Measurements from ENCODE around the gene TRIP13. TPM values are rescaled to one million over a fixed set of nuclear protein-coding genes. Genes with fewer than 3 reads are reported as not detected.
"Not testable (repeated sequence)": the region's sequence is repeated elsewhere in the genome, so short reads cannot be mapped to it uniquely, and the experiment has no call there.

TRIP13 gene, protein sequence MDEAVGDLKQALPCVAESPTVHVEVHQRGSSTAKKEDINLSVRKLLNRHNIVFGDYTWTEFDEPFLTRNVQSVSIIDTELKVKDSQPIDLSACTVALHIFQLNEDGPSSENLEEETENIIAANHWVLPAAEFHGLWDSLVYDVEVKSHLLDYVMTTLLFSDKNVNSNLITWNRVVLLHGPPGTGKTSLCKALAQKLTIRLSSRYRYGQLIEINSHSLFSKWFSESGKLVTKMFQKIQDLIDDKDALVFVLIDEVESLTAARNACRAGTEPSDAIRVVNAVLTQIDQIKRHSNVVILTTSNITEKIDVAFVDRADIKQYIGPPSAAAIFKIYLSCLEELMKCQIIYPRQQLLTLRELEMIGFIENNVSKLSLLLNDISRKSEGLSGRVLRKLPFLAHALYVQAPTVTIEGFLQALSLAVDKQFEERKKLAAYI
- 52.7 and 55.3 TPM in 2 replicates for total RNA-seq (2012; rRNA removed)

DNA sequence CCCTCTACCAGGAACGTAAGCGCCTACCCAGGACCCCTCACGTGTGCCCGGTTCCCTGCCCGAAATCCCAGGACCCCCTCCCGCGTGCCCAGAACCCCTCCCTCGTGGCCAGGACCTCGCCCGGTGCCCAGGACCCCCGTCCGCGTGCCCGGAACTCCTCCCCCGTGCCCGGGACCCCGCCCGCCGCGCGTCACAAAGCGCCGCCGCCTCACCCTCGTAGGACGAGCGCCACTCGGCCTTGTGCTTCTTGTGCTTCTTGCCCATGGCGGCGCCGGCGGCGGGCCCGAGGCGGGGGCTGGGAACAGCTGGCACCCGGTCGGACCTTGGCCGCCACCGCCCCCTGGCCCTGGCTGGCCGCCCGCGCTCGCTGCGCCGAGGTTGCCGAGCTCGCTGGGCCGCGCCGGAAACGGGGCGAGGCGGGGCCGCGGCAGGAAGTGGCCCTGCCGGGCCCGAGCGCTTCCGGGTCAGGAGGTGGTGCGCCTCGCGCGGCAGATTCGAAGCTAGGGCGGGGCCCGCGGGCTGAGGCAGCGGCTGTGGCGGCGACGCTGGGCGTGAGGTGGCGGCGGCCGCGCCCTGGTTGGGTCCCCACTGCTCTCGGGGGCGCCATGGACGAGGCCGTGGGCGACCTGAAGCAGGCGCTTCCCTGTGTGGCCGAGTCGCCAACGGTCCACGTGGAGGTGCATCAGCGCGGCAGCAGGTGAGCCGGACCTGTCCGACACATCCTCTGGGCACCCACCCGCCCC, at the start of gene TRIP13, which contains the start of gene BRD9:
Gene TRIP13 (plus strand): TSS at position 491 of the 743 bp plus-strand sequence. CDS start 115 bp downstream, at position 606.
Gene BRD9 (minus strand): TSS at position 408 of the 743 bp plus-strand sequence. CDS start 144 bp downstream, at position 264.
- peak within 1 kb of the TSS; percentile 100 for H3K4me2 ChIP-seq (ENCODE audit: low read length)
- H3K9me3 ChIP-seq (replicated peaks; ENCODE audit: low read length) = no peaks in the 10 kb centered on the region
- no peaks in the 10 kb centered on the region for H3K27me3 ChIP-seq (ENCODE audit: control insufficient read depth, insufficient read depth, low read length)
- peaks cover 14% of the 10 kb centered on the region for H3K4me1 ChIP-seq (ENCODE audit: control insufficient read depth, insufficient read depth, low read length)
- peak within 1 kb of the TSS; percentile 99 for H3K9ac ChIP-seq (ENCODE audit: low read depth, low read length)
- H3K4me3 ChIP-seq (ENCODE audit: low read length) = peak within 1 kb of the TSS; percentile 92
- H3K36me3 ChIP-seq (ENCODE audit: insufficient read depth, low read length) = peaks cover 46% of the 10 kb centered on the region

DNA sequence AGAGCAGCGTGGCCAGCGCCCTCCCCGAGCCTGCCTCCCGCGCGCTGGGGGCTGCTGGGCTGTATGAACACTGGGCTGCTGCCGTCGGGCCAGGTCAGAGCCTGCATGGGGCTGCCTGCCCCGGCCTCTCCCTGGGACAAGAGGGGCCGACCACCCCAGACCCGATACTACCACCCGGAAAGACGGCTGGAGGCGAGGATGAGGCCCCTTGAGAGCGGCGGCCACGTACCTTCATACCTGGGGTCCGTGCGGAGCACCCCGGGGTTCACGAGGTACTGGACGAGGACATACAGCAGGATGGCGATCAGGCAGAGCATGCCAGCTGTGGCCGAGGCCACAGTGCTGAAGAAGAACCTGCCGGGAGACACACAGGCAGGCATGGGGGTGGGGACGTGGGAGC, 49.3 kb upstream of the TRIP13 start:
- H3K4me2 ChIP-seq (ENCODE audit: low read length); H3K9ac ChIP-seq (ENCODE audit: low read depth, low read length); H3K4me3 ChIP-seq (ENCODE audit: low read length); H3K4me1 ChIP-seq (ENCODE audit: control insufficient read depth, insufficient read depth, low read length); H3K27me3 ChIP-seq (ENCODE audit: control insufficient read depth, insufficient read depth, low read length); H3K36me3 ChIP-seq (ENCODE audit: insufficient read depth, low read length); H3K9me3 ChIP-seq (replicated peaks; ENCODE audit: low read length): not testable (repeated sequence)

DNA sequence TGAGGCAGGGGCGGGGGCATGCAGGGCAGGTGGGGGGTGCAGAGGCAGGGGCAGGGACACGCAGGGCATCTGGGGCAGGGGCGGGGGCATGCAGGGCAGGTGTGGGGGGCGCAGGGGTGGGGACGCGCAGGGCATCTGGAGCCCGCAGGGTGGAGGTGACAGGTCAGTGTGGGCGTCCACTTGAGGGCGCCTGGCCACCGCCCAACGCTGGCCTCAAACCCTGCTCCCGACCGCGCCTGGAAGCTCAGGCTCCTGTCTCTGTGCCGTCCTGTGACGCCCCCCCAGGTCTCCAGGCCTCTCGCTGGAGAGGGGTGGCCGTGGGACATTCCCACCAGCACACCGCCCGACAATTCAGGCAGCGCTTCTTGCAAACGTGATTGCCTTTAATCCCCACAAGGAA, 48.8 kb upstream of the TRIP13 start:
- not testable (repeated sequence) for H3K27me3 ChIP-seq (ENCODE audit: control insufficient read depth, insufficient read depth, low read length); H3K4me2 ChIP-seq (ENCODE audit: low read length); H3K36me3 ChIP-seq (ENCODE audit: insufficient read depth, low read length); H3K9me3 ChIP-seq (replicated peaks; ENCODE audit: low read length); H3K4me3 ChIP-seq (ENCODE audit: low read length); H3K4me1 ChIP-seq (ENCODE audit: control insufficient read depth, insufficient read depth, low read length); H3K9ac ChIP-seq (ENCODE audit: low read depth, low read length)

DNA sequence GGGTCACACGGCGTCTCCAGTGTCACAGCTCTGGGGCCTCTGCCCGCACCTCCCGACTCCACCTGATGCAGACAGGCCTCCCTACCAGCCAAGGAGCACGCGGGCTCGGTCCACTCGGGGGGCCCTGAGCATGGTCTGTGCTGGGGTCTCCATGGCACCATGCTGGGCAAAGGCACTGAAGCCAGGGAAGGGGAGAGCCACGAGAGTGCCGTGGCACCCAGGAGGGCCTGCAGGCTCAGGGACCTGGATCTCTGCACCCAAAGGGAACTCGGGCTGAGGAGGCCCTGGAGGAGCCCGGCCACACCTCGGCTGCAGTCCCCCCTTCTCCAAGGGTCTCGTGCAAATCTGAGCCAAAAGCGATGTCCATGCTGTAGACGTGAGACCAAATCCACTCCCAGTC, 48.3 kb upstream of the TRIP13 start:
- not testable (repeated sequence) for H3K4me3 ChIP-seq (ENCODE audit: low read length); H3K27me3 ChIP-seq (ENCODE audit: control insufficient read depth, insufficient read depth, low read length); H3K36me3 ChIP-seq (ENCODE audit: insufficient read depth, low read length); H3K9ac ChIP-seq (ENCODE audit: low read depth, low read length); H3K4me2 ChIP-seq (ENCODE audit: low read length); H3K9me3 ChIP-seq (replicated peaks; ENCODE audit: low read length); H3K4me1 ChIP-seq (ENCODE audit: control insufficient read depth, insufficient read depth, low read length)

DNA sequence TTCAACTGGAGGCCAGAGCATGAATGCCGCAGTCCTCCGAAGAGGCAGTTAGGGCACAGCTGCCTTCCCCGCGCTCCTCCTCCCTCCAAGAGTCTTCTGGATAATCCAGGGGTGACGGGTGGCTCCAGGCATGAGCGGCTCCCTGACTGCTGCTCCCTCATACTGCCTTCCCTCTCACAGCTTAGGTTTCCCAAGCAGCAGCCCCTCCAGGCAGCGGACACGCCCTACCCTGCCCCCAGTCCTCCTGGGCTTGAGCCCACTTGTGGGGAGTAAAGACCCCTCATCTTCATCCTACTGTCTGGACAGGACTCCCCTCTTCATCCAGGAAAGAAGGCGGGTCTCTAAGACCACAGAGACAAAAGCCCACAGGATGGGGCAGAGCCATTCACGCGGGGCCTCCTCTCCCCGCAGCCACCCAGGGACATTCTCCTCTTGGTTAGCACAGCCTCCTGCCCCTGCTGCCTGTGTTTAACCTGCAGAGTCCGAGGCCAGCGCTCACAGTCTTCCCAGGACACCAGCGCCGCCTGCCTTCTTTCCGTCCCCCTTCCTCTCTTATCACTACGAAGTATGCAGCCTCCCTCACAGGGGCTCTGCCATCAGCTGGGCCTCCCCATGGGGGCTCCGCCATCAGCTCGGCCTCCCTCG, 47.5 kb upstream of the TRIP13 start:
- not testable (repeated sequence) for H3K9ac ChIP-seq (ENCODE audit: low read depth, low read length); H3K9me3 ChIP-seq (replicated peaks; ENCODE audit: low read length); H3K36me3 ChIP-seq (ENCODE audit: insufficient read depth, low read length); H3K4me3 ChIP-seq (ENCODE audit: low read length); H3K4me1 ChIP-seq (ENCODE audit: control insufficient read depth, insufficient read depth, low read length); H3K27me3 ChIP-seq (ENCODE audit: control insufficient read depth, insufficient read depth, low read length); H3K4me2 ChIP-seq (ENCODE audit: low read length)

DNA sequence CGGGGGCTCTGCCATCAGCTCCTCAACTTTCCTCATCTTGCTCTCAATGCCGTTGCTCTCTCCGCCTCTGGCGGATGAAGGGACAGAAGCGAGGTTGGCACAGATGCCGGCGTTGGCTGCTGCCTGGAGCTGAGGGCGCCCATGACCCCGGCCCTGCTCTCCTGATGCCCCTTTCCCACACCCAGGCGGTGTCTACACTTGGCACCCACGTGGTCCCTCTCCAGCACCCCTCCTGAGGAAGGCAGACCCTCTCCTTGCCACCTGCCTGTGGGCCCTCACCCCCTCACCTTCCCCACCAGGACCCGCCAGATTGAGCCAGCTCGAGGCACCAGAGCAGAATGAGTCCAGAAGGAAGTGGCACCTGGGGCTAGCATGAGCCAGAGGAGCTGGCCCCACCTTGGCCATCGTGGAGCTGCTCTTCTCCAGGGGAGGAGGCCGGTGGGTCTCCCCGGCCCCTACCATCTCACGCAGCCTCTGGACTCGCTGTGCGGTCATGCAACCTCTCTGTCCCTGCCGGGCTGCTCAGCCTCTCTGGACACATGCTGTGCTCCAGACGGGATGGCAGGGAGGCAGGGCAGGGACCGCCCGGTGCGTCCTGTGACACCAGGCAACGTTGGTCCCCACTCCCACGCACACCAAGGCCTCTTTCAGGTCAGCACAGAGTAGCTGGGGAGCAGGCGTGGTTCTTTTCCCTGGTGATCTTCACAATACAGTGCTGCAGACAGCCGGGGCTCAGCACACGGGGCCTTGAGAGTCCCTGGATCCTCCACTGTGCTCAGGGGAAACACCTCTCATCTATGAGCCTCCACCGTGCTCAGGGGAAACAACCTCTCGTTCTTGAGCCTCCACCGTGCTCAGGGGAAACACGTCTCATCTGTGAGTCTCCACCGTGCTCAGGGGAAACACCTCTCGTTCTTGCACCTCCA, 46.7 kb upstream of the TRIP13 start:
- H3K4me3 ChIP-seq (ENCODE audit: low read length); H3K9me3 ChIP-seq (replicated peaks; ENCODE audit: low read length); H3K9ac ChIP-seq (ENCODE audit: low read depth, low read length); H3K4me2 ChIP-seq (ENCODE audit: low read length); H3K4me1 ChIP-seq (ENCODE audit: control insufficient read depth, insufficient read depth, low read length); H3K36me3 ChIP-seq (ENCODE audit: insufficient read depth, low read length): not testable (repeated sequence)
- H3K27me3 ChIP-seq (ENCODE audit: control insufficient read depth, insufficient read depth, low read length) = peaks cover 18% of the 10 kb centered on the region

DNA sequence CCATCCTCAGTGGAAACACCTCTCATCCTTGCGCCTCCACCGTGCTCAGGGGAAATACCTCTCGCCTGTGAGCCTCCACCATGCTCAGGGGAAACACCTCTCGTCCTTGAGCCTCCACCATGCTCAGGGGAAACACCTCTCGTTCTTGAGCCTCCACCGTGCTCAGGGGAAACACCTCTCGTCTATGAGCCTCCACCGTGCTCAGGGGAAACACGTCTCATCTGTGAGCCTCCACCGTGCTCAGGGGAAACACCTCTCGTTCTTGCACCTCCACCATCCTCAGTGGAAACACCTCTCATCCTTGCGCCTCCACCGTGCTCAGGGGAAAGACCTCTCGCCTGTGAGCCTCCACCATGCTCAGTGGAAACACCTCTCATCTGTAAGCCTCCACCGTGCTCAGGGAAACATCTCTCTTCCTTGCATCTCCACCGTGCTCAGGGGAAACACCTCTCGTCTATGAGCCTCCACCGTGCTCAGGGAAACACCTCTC, 46.0 kb upstream of the TRIP13 start:
- H3K4me1 ChIP-seq (ENCODE audit: control insufficient read depth, insufficient read depth, low read length); H3K36me3 ChIP-seq (ENCODE audit: insufficient read depth, low read length); H3K9me3 ChIP-seq (replicated peaks; ENCODE audit: low read length); H3K4me3 ChIP-seq (ENCODE audit: low read length); H3K9ac ChIP-seq (ENCODE audit: low read depth, low read length); H3K4me2 ChIP-seq (ENCODE audit: low read length): not testable (repeated sequence)
- peaks cover 22% of the 10 kb centered on the region for H3K27me3 ChIP-seq (ENCODE audit: control insufficient read depth, insufficient read depth, low read length)

DNA sequence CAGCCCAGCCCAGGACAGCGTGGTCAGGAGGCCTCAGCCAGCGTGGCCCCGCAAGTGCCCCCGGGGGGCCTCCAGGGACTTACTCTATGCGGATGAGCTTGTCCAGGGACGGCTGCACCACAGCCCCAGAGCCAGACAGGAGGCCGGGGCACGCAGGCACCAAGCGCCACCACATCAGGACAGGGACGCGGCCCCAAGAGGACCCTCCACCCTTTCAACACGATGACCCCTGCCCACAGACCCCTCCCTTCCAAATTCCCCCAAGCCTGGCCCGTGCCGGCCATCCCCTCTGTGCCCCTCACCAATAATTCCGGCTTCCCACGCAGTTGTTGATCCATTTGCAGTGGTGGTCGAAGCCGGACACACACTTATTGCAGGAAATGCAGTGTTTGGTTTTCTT, 45.5 kb upstream of the TRIP13 start:
- H3K4me1 ChIP-seq (ENCODE audit: control insufficient read depth, insufficient read depth, low read length); H3K36me3 ChIP-seq (ENCODE audit: insufficient read depth, low read length); H3K4me3 ChIP-seq (ENCODE audit: low read length); H3K9ac ChIP-seq (ENCODE audit: low read depth, low read length); H3K9me3 ChIP-seq (replicated peaks; ENCODE audit: low read length); H3K4me2 ChIP-seq (ENCODE audit: low read length): not testable (repeated sequence)
- peaks cover 25% of the 10 kb centered on the region for H3K27me3 ChIP-seq (ENCODE audit: control insufficient read depth, insufficient read depth, low read length)

DNA sequence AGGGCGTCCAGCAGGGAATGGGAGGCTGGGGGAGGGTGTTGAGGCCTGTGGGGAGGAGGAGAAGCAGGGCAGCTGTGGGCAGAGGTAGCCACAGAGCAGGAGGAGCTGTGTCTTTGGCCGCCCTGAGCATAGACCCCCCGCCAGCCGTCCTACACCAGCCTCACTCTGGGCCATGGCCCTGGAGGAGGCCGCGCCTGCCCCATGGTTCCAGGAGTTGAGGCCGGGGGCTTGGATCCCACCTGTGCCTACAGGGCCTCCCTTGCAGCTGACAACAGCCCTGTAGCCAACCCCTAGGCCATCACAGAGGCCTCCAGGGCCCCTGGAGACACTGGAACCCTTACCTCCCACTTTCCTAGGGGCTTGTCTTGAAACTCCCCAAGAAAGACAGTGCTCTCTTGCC, 44.9 kb upstream of the TRIP13 start:
- H3K4me3 ChIP-seq (ENCODE audit: low read length); H3K9ac ChIP-seq (ENCODE audit: low read depth, low read length); H3K4me2 ChIP-seq (ENCODE audit: low read length); H3K9me3 ChIP-seq (replicated peaks; ENCODE audit: low read length); H3K36me3 ChIP-seq (ENCODE audit: insufficient read depth, low read length); H3K4me1 ChIP-seq (ENCODE audit: control insufficient read depth, insufficient read depth, low read length): not testable (repeated sequence)
- peaks cover 30% of the 10 kb centered on the region for H3K27me3 ChIP-seq (ENCODE audit: control insufficient read depth, insufficient read depth, low read length)

DNA sequence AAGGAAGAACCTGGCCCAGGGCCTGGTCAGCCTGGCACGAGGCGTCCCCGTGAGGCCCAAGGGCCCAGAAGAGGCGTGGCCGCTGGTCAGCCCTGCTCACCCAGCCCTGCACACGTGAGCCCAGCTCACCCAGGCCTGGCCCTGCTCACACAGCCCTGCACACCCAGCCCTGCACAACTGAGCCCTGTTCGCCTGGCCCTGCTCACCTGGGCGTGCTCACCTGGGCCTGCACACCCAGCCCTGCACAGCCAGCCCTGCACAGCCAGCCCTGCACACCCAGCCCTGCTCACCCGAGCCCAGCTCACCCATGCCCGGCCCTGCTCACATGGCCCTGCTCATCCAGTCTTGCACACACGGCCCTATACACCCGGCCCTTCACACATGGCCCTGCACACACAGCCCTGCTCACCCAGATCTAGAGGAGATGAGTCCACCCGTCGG, 44.0 kb upstream of the TRIP13 start:
- Histone ChIP-seq H3K36me3 (ENCODE audit: insufficient read depth, low read length) (no peaks in the 10 kb centered on the region), H3K9ac (ENCODE audit: low read depth, low read length) (no peak overlapping the region), H3K27me3 (ENCODE audit: control insufficient read depth, insufficient read depth, low read length) (peaks cover 35% of the 10 kb centered on the region), H3K4me1 (ENCODE audit: control insufficient read depth, insufficient read depth, low read length) (no peaks in the 10 kb centered on the region), H3K4me2 (ENCODE audit: low read length) (no peak overlapping the region), H3K4me3 (ENCODE audit: low read length) (no peak overlapping the region), H3K9me3 (replicated peaks; ENCODE audit: low read length) (no peaks in the 10 kb centered on the region)

All from skeletal muscle satellite cell (primary cell).